Liver (tissue), 9 donors: ENCODE measurements around the gene GLB1L3. TPM values are rescaled to one million over a fixed set of nuclear protein-coding genes. Genes with fewer than 3 reads are reported as not detected.

Source experiments
- DNase-seq: peaks from one replicate; pipeline ENCODE4 v3.0.0-alpha.2; 2017; ENCODE audit warnings: low spot score
- H3K27ac ChIP-seq, 2 donors: one replicate each; pipeline ENCODE4 v1.7.0; 2013; ENCODE audit warnings: inconsistent platforms in 2 of 2, low read length in 2 of 2, control low read depth in 1 of 2, low read depth in 1 of 2, mild to moderate bottlenecking in 1 of 2
- H3K27me3 ChIP-seq, 4 donors: one replicate each; pipeline versions ENCODE4 v1.6.1 to v1.7.0; 2013; ENCODE audit warnings: low read length in 3 of 4, inconsistent platforms in 1 of 4, mild to moderate bottlenecking in 1 of 4, moderate library complexity in 1 of 4; ENCODE audit not compliant: control insufficient read depth in 4 of 4, insufficient read depth in 4 of 4
- H3K36me3 ChIP-seq, 4 donors: one replicate each; pipeline versions ENCODE4 v1.6.1 to v1.7.0; 2013; ENCODE audit warnings: low read length in 3 of 4, mild to moderate bottlenecking in 3 of 4, low read depth in 1 of 4, moderate library complexity in 1 of 4; ENCODE audit not compliant: control insufficient read depth in 4 of 4, insufficient read depth in 3 of 4
- H3K4me1 ChIP-seq, 4 donors: one replicate each; pipeline versions ENCODE4 v1.6.1 to v1.7.0; 2013; ENCODE audit warnings: low read length in 3 of 4, mild to moderate bottlenecking in 3 of 4, moderate library complexity in 1 of 4; ENCODE audit not compliant: control insufficient read depth in 4 of 4, insufficient read depth in 4 of 4
- H3K4me3 ChIP-seq, 3 donors: one replicate each; pipeline versions ENCODE4 v1.6.1 to v1.7.0; 2013; ENCODE audit warnings: low read length in 3 of 3, control low read depth in 1 of 3, low read depth in 1 of 3, mild to moderate bottlenecking in 1 of 3
- H3K9ac ChIP-seq, 2 donors: one replicate each; pipeline ENCODE4 v1.7.0; 2013; ENCODE audit warnings: low read length in 2 of 2, mild to moderate bottlenecking in 2 of 2, moderate library complexity in 2 of 2, control low read depth in 1 of 2, low read depth in 1 of 2
- H3K9me3 ChIP-seq, 4 donors: one replicate each; pipeline versions ENCODE4 v1.6.1 to v1.7.0; 2013; ENCODE audit warnings: low read length in 3 of 4; ENCODE audit not compliant: control insufficient read depth in 4 of 4
- ATF3 ChIP-seq: IDR thresholded peaks from 2 replicates; pipeline ENCODE4 v1.6.1; 2016; ENCODE audit warnings: antibody characterized with exemption
- CTCF ChIP-seq: fragments of 150-350 bp; IDR thresholded peaks from 2 replicates; pipeline ENCODE4 v1.5.1; 2017; ENCODE audit warnings: improper control_type of control experiment, low read depth, low read length; ENCODE audit not compliant: missing input control
- EGR1 ChIP-seq, 2 donors: IDR thresholded peaks; 2 replicates each; pipeline ENCODE4 v1.6.1; 2016 to 2018; ENCODE audit warnings: antibody characterized with exemption in 2 of 2, low read depth in 2 of 2
- FOXA1 ChIP-seq: IDR thresholded peaks from 2 replicates; pipeline ENCODE4 v1.6.1; 2016; ENCODE audit warnings: antibody characterized with exemption
- GABPA ChIP-seq, 2 donors: IDR thresholded peaks in 1 of 2; conservative IDR thresholded peaks in 1 of 2; 2 replicates each; pipeline ENCODE4 v1.6.1; 2016; ENCODE audit warnings: antibody characterized with exemption in 2 of 2, mild to moderate bottlenecking in 1 of 2, moderate library complexity in 1 of 2
- HNF4A ChIP-seq, 2 donors: conservative IDR thresholded peaks; 2 replicates each; pipeline ENCODE4 v1.6.1; 2016; ENCODE audit warnings: antibody characterized with exemption in 2 of 2, mild to moderate bottlenecking in 2 of 2
- HNF4G ChIP-seq: IDR thresholded peaks from 2 replicates; pipeline ENCODE4 v1.6.1; 2016; ENCODE audit warnings: antibody characterized with exemption
- JUND ChIP-seq, 2 donors: IDR thresholded peaks; 2 replicates each; pipeline ENCODE4 v1.6.1; 2016; ENCODE audit warnings: antibody characterized with exemption in 2 of 2
- MAX ChIP-seq: IDR thresholded peaks from 2 replicates; pipeline ENCODE4 v1.6.1; 2016; ENCODE audit warnings: antibody characterized with exemption
- NR2F2 ChIP-seq: IDR thresholded peaks from 2 replicates; pipeline ENCODE4 v1.6.1; 2016; ENCODE audit warnings: antibody characterized with exemption
- RAD21 ChIP-seq, 2 donors: IDR thresholded peaks; 2 replicates each; pipeline ENCODE4 v1.6.1; 2016; ENCODE audit warnings: antibody characterized with exemption in 2 of 2, mild to moderate bottlenecking in 2 of 2
- REST ChIP-seq: IDR thresholded peaks from 2 replicates; pipeline ENCODE4 v1.6.1; 2016; ENCODE audit warnings: antibody characterized with exemption, mild to moderate bottlenecking
- RXRA ChIP-seq, 2 donors: IDR thresholded peaks; 2 replicates each; pipeline ENCODE4 v1.6.1; 2017 to 2018; ENCODE audit warnings: antibody characterized with exemption in 2 of 2, mild to moderate bottlenecking in 1 of 2
- SP1 ChIP-seq: IDR thresholded peaks from 2 replicates; pipeline ENCODE4 v1.6.1; 2018; ENCODE audit warnings: antibody characterized with exemption, mild to moderate bottlenecking
- TAF1 ChIP-seq: conservative IDR thresholded peaks from 2 replicates; pipeline ENCODE4 v1.6.1; 2016; ENCODE audit warnings: antibody characterized with exemption, mild to moderate bottlenecking
- YY1 ChIP-seq: IDR thresholded peaks from 2 replicates; pipeline ENCODE4 v1.6.1; 2016; ENCODE audit warnings: antibody characterized with exemption, mild to moderate bottlenecking
- ZBTB33 ChIP-seq: IDR thresholded peaks from 2 replicates; pipeline ENCODE4 v1.6.1; 2016; ENCODE audit warnings: antibody characterized with exemption
- WGBS: extraction: QIAGEN DNeasy Blood & Tissue Kit; methylation state at CpG from one replicate; pipeline ENCODE4 v1.1.7; 2013; 5-methylcytosine and 5-hydroxymethylcytosine counted together
- polyA plus RNA-seq, 2 donors: library from polyadenylated mRNA; stranded (reverse) in 1 of 2; unstranded in 1 of 2; fragments of 200-250 nt in 1 of 2; fragments of >200 nt in 1 of 2; fragmentation: Nextera tagmentation in 1 of 2; extraction: Ambion mirVana in 1 of 2; gene quantifications; one replicate each; pipeline versions ENCODE4 v1.2.1 to v1.2.3, GENCODE V29; 2013 to 2015
- total RNA-seq, 2 donors: library from RNA; depleted of rRNA; stranded (reverse); fragments of >200 nt; gene quantifications; one replicate each; pipeline ENCODE4 v1.2.3, GENCODE V29; 2014
- donor health status: healthy.
- donor health status: healthy.
- donor health status: healthy.
- donor health status: healthy.
- donor health status: healthy.

The GLB1L3 gene
- total and polyA plus RNA-seq, 4 donors = 0.08 TPM; not detected in 3

- TF ChIP-seq CTCF (no peak), FOXA1 (no peak), EGR1 (IDR thresholded peaks at IDR 0.05; ENCODE audit: low read depth in 2 of 2) (no peak), SP1 (no peak), HNF4A (conservative IDR thresholded peaks at IDR 0.05) (no peak), HNF4G (no peak), RAD21 (IDR thresholded peaks at IDR 0.05) (no peak), NR2F2 (no peak), JUND (IDR thresholded peaks at IDR 0.05) (no peak), ZBTB33 (no peak), MAX (no peak), RXRA (IDR thresholded peaks at IDR 0.05) (no peak)
Measured at GRCh38 chr11:134287561-134287960, 11.4 kb downstream of the GLB1L3 start (continued).

- no peaks in the 10 kb centered on the region for H3K4me1 ChIP-seq
Measured at GRCh38 chr11:134288486-134288885, 12.3 kb downstream of the GLB1L3 start.

More at GRCh38 chr11:134288486-134288885, 12.3 kb downstream of the GLB1L3 start:
- DNase-seq = no peak
- TF ChIP-seq YY1 (no peak), HNF4G (no peak), REST (no peak), ATF3 (no peak), MAX (no peak), EGR1 (IDR thresholded peaks at IDR 0.05; ENCODE audit: low read depth in 2 of 2) (no peak), RAD21 (IDR thresholded peaks at IDR 0.05) (no peak), JUND (IDR thresholded peaks at IDR 0.05) (no peak), NR2F2 (no peak), SP1 (no peak), GABPA (IDR thresholded peaks at IDR 0.05 in 1 of 2, conservative IDR thresholded peaks at IDR 0.05 in 1 of 2) (no peak), FOXA1 (no peak), ZBTB33 (no peak), TAF1 (no peak), RXRA (IDR thresholded peaks at IDR 0.05) (no peak)
- Histone ChIP-seq H3K9ac (no peak overlapping the region), H3K27ac (no peak overlapping the region), H3K9me3 (no peaks in the 10 kb centered on the region), H3K4me3 (no peak overlapping the region), H3K27me3 (peaks cover 0 to under 1% (median 0%) of the 10 kb centered on the region in 4 donors), H3K36me3 (no peaks in the 10 kb centered on the region)
- 94% methylated on average over 13 of the region's 13 CpGs for WGBS
